Measurements from ENCODE around the gene TMEM272.

The TMEM272 gene

DNA sequence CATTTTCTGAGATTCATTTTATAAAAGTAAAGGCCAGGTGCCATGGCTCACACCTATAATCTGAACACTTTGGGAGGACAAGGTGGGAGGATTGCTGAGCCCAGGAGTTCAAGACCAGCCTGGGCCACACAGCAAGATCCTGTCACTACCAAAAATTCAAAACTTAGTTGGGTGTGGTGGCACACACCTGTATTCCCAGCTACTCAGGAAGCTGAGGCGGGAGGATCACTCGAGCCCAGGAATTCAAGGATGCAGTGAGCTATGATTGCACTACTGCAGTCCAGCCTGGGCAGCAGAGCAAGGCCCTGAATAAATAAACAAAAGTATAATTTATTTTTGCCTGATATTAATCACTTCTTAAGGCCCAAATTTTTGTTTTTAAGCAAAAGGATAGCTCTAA is 81.5 kb downstream of the TMEM272 start:
- no peak for TF ChIP-seq TSHZ2 (CRISPR knock-in tag; IDR thresholded peaks at IDR 0.05)
- no peak for TF ChIP-seq SNAI2 (CRISPR knock-in tag; IDR thresholded peaks at IDR 0.05)
- TF ChIP-seq, protein P1, sequence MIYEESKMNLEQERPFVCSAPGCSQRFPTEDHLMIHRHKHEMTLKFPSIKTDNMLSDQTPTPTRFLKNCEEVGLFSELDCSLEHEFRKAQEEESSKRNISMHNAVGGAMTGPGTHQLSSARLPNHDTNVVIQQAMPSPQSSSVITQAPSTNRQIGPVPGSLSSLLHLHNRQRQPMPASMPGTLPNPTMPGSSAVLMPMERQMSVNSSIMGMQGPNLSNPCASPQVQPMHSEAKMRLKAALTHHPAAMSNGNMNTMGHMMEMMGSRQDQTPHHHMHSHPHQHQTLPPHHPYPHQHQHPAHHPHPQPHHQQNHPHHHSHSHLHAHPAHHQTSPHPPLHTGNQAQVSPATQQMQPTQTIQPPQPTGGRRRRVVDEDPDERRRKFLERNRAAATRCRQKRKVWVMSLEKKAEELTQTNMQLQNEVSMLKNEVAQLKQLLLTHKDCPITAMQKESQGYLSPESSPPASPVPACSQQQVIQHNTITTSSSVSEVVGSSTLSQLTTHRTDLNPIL (CRISPR knock-in tag; IDR thresholded peaks at IDR 0.05; ENCODE audit: low read depth) = no peak
- no peak for TF ChIP-seq ZC3H10 (CRISPR knock-in tag; IDR thresholded peaks at IDR 0.05)
- no peak for TF ChIP-seq ARNTL (CRISPR knock-in tag; IDR thresholded peaks at IDR 0.05; ENCODE audit: borderline replicate concordance, low read depth)
- no peak for TF ChIP-seq ESRRG (CRISPR knock-in tag; IDR thresholded peaks at IDR 0.05)
- TF ChIP-seq TCF4 (CRISPR knock-in tag; IDR thresholded peaks at IDR 0.05; ENCODE audit: borderline replicate concordance) = no peak
- TF ChIP-seq PATZ1 (CRISPR knock-in tag; IDR thresholded peaks at IDR 0.05; ENCODE audit: borderline replicate concordance) = no peak
- no peak for TF ChIP-seq ISL1 (CRISPR knock-in tag; IDR thresholded peaks at IDR 0.05)
- TF ChIP-seq BACH2 (CRISPR knock-in tag; IDR thresholded peaks at IDR 0.05; ENCODE audit: borderline replicate concordance) = no peak
- TF ChIP-seq RARB (CRISPR knock-in tag; IDR thresholded peaks at IDR 0.05) = no peak
- TF ChIP-seq PPARA (CRISPR knock-in tag; IDR thresholded peaks at IDR 0.05; ENCODE audit: borderline replicate concordance) = no peak
- TF ChIP-seq GLIS3 (CRISPR knock-in tag; IDR thresholded peaks at IDR 0.05) = no peak
- TF ChIP-seq, protein P2, sequence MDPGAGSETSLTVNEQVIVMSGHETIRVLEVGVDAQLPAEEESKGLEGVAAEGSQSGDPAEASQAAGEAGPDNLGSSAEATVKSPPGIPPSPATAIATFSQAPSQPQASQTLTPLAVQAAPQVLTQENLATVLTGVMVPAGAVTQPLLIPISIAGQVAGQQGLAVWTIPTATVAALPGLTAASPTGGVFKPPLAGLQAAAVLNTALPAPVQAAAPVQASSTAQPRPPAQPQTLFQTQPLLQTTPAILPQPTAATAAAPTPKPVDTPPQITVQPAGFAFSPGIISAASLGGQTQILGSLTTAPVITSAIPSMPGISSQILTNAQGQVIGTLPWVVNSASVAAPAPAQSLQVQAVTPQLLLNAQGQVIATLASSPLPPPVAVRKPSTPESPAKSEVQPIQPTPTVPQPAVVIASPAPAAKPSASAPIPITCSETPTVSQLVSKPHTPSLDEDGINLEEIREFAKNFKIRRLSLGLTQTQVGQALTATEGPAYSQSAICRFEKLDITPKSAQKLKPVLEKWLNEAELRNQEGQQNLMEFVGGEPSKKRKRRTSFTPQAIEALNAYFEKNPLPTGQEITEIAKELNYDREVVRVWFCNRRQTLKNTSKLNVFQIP (CRISPR knock-in tag; IDR thresholded peaks at IDR 0.05; ENCODE audit: borderline replicate concordance, low read depth) = no peak
- no peak for ATAC-seq
